Trophoblast cell (in vitro differentiated cells and primary cell): Measurements from ENCODE around the gene SPEG.

Experiments
- DNase-seq, 2 donors: peaks; one replicate each; pipeline ENCODE4 v3.0.0-alpha.2; 2016
- H2AFZ ChIP-seq: 2 replicates; pipeline ENCODE4 v1.6.1; 2013; ENCODE audit warnings: low read length, moderate library complexity, mild to moderate bottlenecking; ENCODE audit not compliant: insufficient read depth, poor library complexity
- H2AK5ac ChIP-seq: 2 replicates; pipeline ENCODE4 v1.6.1; 2013; ENCODE audit warnings: mild to moderate bottlenecking, low read length
- H2BK120ac ChIP-seq: 2 replicates; pipeline ENCODE4 v1.6.1; 2013; ENCODE audit warnings: low read length, mild to moderate bottlenecking, moderate library complexity; ENCODE audit not compliant: insufficient read depth, poor library complexity
- H2BK12ac ChIP-seq: 2 replicates; pipeline ENCODE4 v1.6.1; 2013; ENCODE audit warnings: mild to moderate bottlenecking, low read length, moderate library complexity
- H2BK5ac ChIP-seq: 2 replicates; pipeline ENCODE4 v1.6.1; 2013; ENCODE audit warnings: low read length, low read depth, moderate library complexity, mild to moderate bottlenecking; ENCODE audit not compliant: poor library complexity
- H3K14ac ChIP-seq: 2 replicates; pipeline ENCODE4 v1.6.1; 2013; ENCODE audit warnings: mild to moderate bottlenecking, low read length
- H3K18ac ChIP-seq: 2 replicates; pipeline ENCODE4 v1.6.1; 2013; ENCODE audit warnings: mild to moderate bottlenecking, low read length
- H3K23ac ChIP-seq: 2 replicates; pipeline ENCODE4 v1.6.1; 2013; ENCODE audit warnings: low read length
- H3K27ac ChIP-seq: 2 replicates; pipeline ENCODE4 v1.5.1; 2013; ENCODE audit warnings: low read depth, mild to moderate bottlenecking, inconsistent platforms, low read length, moderate library complexity
- H3K27me3 ChIP-seq: 2 replicates; pipeline ENCODE4 v1.6.1; 2013; ENCODE audit warnings: inconsistent platforms, mild to moderate bottlenecking, low read length, moderate library complexity; ENCODE audit not compliant: insufficient read depth
- H3K36me3 ChIP-seq, 2 experiments: 1 replicate in 1 of 2; 2 replicates in 1 of 2; pipeline ENCODE4 v1.6.1; 2013; ENCODE audit warnings: low read length in 2 of 2, mild to moderate bottlenecking in 2 of 2, moderate library complexity in 1 of 2; ENCODE audit not compliant: insufficient read depth in 2 of 2, control insufficient read depth in 1 of 2
- H3K4ac ChIP-seq: 2 replicates; pipeline ENCODE4 v1.6.1; 2013; ENCODE audit warnings: low read depth, mild to moderate bottlenecking, low read length, moderate library complexity
- H3K4me1 ChIP-seq, 2 experiments: 1 replicate in 1 of 2; 2 replicates in 1 of 2; pipeline ENCODE4 v1.6.1; 2013; ENCODE audit warnings: low read length in 2 of 2, mild to moderate bottlenecking in 2 of 2, moderate library complexity in 1 of 2; ENCODE audit not compliant: insufficient read depth in 2 of 2, control insufficient read depth in 1 of 2
- H3K4me2 ChIP-seq: 2 replicates; pipeline ENCODE4 v1.6.1; 2013; ENCODE audit warnings: inconsistent platforms, mild to moderate bottlenecking, low read length, moderate library complexity
- H3K4me3 ChIP-seq: 2 replicates; pipeline ENCODE4 v1.5.1; 2013; ENCODE audit warnings: mild to moderate bottlenecking, low read depth, low read length, inconsistent platforms
- H3K79me1 ChIP-seq: one replicate; pipeline ENCODE4 v1.6.1; 2013; ENCODE audit warnings: low read length
- H3K79me2 ChIP-seq: 2 replicates; pipeline ENCODE4 v1.6.1; 2013; ENCODE audit warnings: low read length, mild to moderate bottlenecking; ENCODE audit not compliant: control insufficient read depth, insufficient read depth, poor library complexity
- H3K9ac ChIP-seq: 2 replicates; pipeline ENCODE4 v1.6.1; 2013; ENCODE audit warnings: mild to moderate bottlenecking, low read length
- H3K9me3 ChIP-seq: 2 replicates; pipeline ENCODE4 v1.6.1; 2013; ENCODE audit warnings: low read depth, mild to moderate bottlenecking, control low read depth, inconsistent platforms, low read length; ENCODE audit not compliant: insufficient read depth
- H4K12ac ChIP-seq: 2 replicates; pipeline ENCODE4 v1.6.1; 2013; ENCODE audit warnings: low read depth, mild to moderate bottlenecking, low read length, moderate library complexity
- H4K8ac ChIP-seq: 2 replicates; pipeline ENCODE4 v1.6.1; 2013; ENCODE audit warnings: low read depth, mild to moderate bottlenecking, low read length, moderate library complexity
- H4K91ac ChIP-seq: one replicate; pipeline ENCODE4 v1.6.1; 2013; ENCODE audit warnings: low read depth, mild to moderate bottlenecking, low read length, moderate library complexity
- WGBS: extraction: QIAGEN DNeasy Blood & Tissue Kit; methylation state at CpG from one replicate; pipeline ENCODE4 v1.1.7; 2013; ENCODE audit warnings: missing lambda C conversion rate; ENCODE audit not compliant: insufficient read length, insufficient coverage; ENCODE audit errors: extremely low coverage; 5-methylcytosine and 5-hydroxymethylcytosine counted together

Gene SPEG

GRCh38 chr2:219545295-219545942 lies 110.8 kb downstream of the SPEG start:
- no peak overlapping the region for H2BK12ac ChIP-seq
- no peak overlapping the region for H3K14ac ChIP-seq
- H3K4me3 ChIP-seq, result no peak overlapping the region
- no peak overlapping the region for H4K91ac ChIP-seq
- H3K27me3 ChIP-seq, result no peaks in the 10 kb centered on the region
- no CpG with 5 or more reads among the region's 3 CpGs for WGBS
- H3K27ac ChIP-seq, result no peak overlapping the region
- no peak overlapping the region for H4K12ac ChIP-seq
- peaks cover 11% of the 10 kb centered on the region in 2 experiments for H3K36me3 ChIP-seq
- no peak overlapping the region for H2AFZ ChIP-seq
- H3K18ac ChIP-seq, result no peak overlapping the region
- peaks cover 4 to 16% of the 10 kb centered on the region in 2 experiments for H3K4me1 ChIP-seq
- no peak overlapping the region for H2BK120ac ChIP-seq
- H3K4ac ChIP-seq, result no peak overlapping the region
- no peak overlapping the region for H3K23ac ChIP-seq
- peaks cover 7% of the 10 kb centered on the region for H3K79me1 ChIP-seq
- H3K79me2 ChIP-seq, result peaks cover 8% of the 10 kb centered on the region
- DNase-seq, result no peak
- H3K9ac ChIP-seq, result no peak overlapping the region
- H4K8ac ChIP-seq, result no peak overlapping the region
- no peaks in the 10 kb centered on the region for H3K9me3 ChIP-seq
- H2AK5ac ChIP-seq, result no peak overlapping the region
- H2BK5ac ChIP-seq, result no peak overlapping the region
- no peak overlapping the region for H3K4me2 ChIP-seq

- Histone ChIP-seq H3K79me2 (peaks cover 8% of the 10 kb centered on the region), H3K18ac (no peak overlapping the region), H2AK5ac (no peak overlapping the region), H3K4ac (no peak overlapping the region), H3K27me3 (no peaks in the 10 kb centered on the region), H3K9me3 (no peaks in the 10 kb centered on the region), H3K4me3 (no peak overlapping the region), H3K79me1 (peaks cover 7% of the 10 kb centered on the region), H3K23ac (no peak overlapping the region), H2BK12ac (no peak overlapping the region), H4K91ac (no peak overlapping the region), H3K27ac (no peak overlapping the region), H3K36me3 (peaks cover 6% of the 10 kb centered on the region in 2 experiments), H2BK5ac (no peak overlapping the region), H2AFZ (no peak overlapping the region), H4K8ac (no peak overlapping the region), H3K9ac (no peak overlapping the region), H3K4me2 (no peak overlapping the region), H3K4me1 (peaks cover 4 to 16% of the 10 kb centered on the region in 2 experiments), H2BK120ac (no peak overlapping the region), H4K12ac (no peak overlapping the region), H3K14ac (no peak overlapping the region)
- no peak for DNase-seq
- no CpG with 5 or more reads among the region's 4 CpGs for WGBS
These were observed 111.3 kb downstream of the SPEG start for GRCh38 chr2:219545943-219546352.

- Histone ChIP-seq H3K36me3 (no peaks in the 10 kb centered on the region), H4K12ac (no peak overlapping the region), H2BK120ac (no peak overlapping the region), H4K91ac (no peak overlapping the region), H3K23ac (no peak overlapping the region), H3K27ac (no peak overlapping the region), H4K8ac (no peak overlapping the region), H3K4ac (no peak overlapping the region), H3K14ac (no peak overlapping the region), H3K79me1 (peaks cover 9% of the 10 kb centered on the region), H3K79me2 (peaks cover 6% of the 10 kb centered on the region), H3K4me3 (no peak overlapping the region), H2BK5ac (no peak overlapping the region), H3K4me1 (peaks cover 9 to 13% of the 10 kb centered on the region in 2 experiments), H3K9ac (no peak overlapping the region), H3K9me3 (no peaks in the 10 kb centered on the region), H2AFZ (no peak overlapping the region), H3K27me3 (no peaks in the 10 kb centered on the region), H2BK12ac (no peak overlapping the region), H3K18ac (no peak overlapping the region), H3K4me2 (no peak overlapping the region), H2AK5ac (no peak overlapping the region)
- WGBS, result no CpG with 5 or more reads among the region's 26 CpGs
- DNase-seq, result no peak
These were observed 113.0 kb downstream of the SPEG start for GRCh38 chr2:219547621-219548020.
